ENCODE data around the gene NNMT.

NNMT gene

GRCh38 chr11:114353443-114353842 lies 57.2 kb downstream of the NNMT start:
- no peak overlapping the region for H3K4me3 ChIP-seq (ENCODE audit: low read depth, low read length)
- TF ChIP-seq CTCF (IDR thresholded peaks at IDR 0.05; ENCODE audit: low read depth, low read length, missing control alignments), result no peak
- DNase-seq (ENCODE audit: low read depth), result no peak

GRCh38 chr11:114354076-114354475 lies 57.9 kb downstream of the NNMT start:
- no peak for TF ChIP-seq CTCF (IDR thresholded peaks at IDR 0.05; ENCODE audit: low read depth, low read length, missing control alignments)
- DNase-seq (ENCODE audit: low read depth), result no peak
- H3K4me3 ChIP-seq (ENCODE audit: low read depth, low read length), result no peak overlapping the region

- no peak overlapping the region for H3K4me3 ChIP-seq (ENCODE audit: low read depth, low read length)
- TF ChIP-seq CTCF (IDR thresholded peaks at IDR 0.05; ENCODE audit: low read depth, low read length, missing control alignments), result no peak
- no peak for DNase-seq (ENCODE audit: low read depth)
These were observed 62.5 kb downstream of the NNMT start for GRCh38 chr11:114358716-114359115.

- no peak for TF ChIP-seq CTCF (IDR thresholded peaks at IDR 0.05; ENCODE audit: low read depth, low read length, missing control alignments)
- DNase-seq (ENCODE audit: low read depth), result no peak
- no peak overlapping the region for H3K4me3 ChIP-seq (ENCODE audit: low read depth, low read length)
These were observed 63.1 kb downstream of the NNMT start for GRCh38 chr11:114359342-114359741.

GRCh38 chr11:114362326-114362725 lies 66.1 kb downstream of the NNMT start:
- TF ChIP-seq CTCF (IDR thresholded peaks at IDR 0.05; ENCODE audit: low read depth, low read length, missing control alignments), result no peak
- no peak overlapping the region for H3K4me3 ChIP-seq (ENCODE audit: low read depth, low read length)

GRCh38 chr11:114362958-114363357 lies 66.8 kb downstream of the NNMT start:
- H3K4me3 ChIP-seq (ENCODE audit: low read depth, low read length), result no peak overlapping the region

More at GRCh38 chr11:114362326-114362725, 66.1 kb downstream of the NNMT start:
- no peak for DNase-seq (ENCODE audit: low read depth)

More at GRCh38 chr11:114362958-114363357, 66.8 kb downstream of the NNMT start:
- TF ChIP-seq CTCF (IDR thresholded peaks at IDR 0.05; ENCODE audit: low read depth, low read length, missing control alignments), result no peak
- no peak for DNase-seq (ENCODE audit: low read depth)
